GM12892 (cell line): ENCODE results near the gene PPP6R2.

ENCODE experiments used
- POLR2A ChIP-seq: IDR thresholded peaks from 2 replicates; pipeline ENCODE4 v1.6.1; 2011; ENCODE audit warnings: low read depth, low read length, control low read depth
- POLR2AphosphoS5 ChIP-seq: IDR thresholded peaks from 2 replicates; pipeline ENCODE4 v1.6.1; 2011; ENCODE audit warnings: low read depth, low read length, control low read depth
- TAF1 ChIP-seq: IDR thresholded peaks from 2 replicates; pipeline ENCODE4 v1.6.1; 2011; ENCODE audit warnings: low read depth, mild to moderate bottlenecking, control low read depth, low read length, borderline replicate concordance

GRCh38 chr22:50301581-50301991, 41.5 kb upstream of the PPP6R2 start:
- no peak for TF ChIP-seq POLR2A
- no peak for TF ChIP-seq POLR2AphosphoS5
- no peak for TF ChIP-seq TAF1
